NCI-H1105 treated with DMSO at 0.1 percent for 48 hours (cell line): ENCODE measurements around the gene CACNG8.
"Not testable (repeated sequence)": the region's sequence is repeated elsewhere in the genome, so short reads cannot be mapped to it uniquely, and the experiment has no call there.

Experiments
- DNase-seq: peaks from one replicate; lab custom pipeline; 2025; lab: John Stamatoyannopoulos, UW

CACNG8 gene

DNA sequence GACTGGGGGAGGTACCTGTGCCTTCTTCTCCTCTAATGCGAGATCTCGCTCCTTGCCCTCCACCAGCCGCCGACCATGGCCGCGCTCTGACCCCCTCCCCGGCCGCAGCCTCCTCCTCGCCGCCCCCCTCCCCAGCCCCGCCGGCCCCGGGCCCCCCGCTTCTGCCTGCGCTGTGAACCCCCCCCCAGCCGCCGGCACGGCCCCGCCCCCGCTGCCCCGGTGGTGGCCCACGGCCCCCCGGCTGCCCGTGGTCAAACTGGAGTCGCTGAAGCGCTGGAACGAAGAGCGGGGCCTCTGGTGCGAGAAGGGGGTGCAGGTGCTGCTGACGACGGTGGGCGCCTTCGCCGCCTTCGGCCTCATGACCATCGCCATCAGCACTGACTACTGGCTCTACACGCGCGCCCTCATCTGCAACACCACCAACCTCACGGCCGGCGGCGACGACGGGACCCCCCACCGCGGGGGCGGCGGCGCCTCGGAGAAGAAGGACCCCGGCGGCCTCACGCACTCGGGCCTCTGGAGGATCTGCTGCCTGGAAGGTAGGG lies at the start of gene CACNG8:
CACNG8 (plus strand) TSS at position 51 of the 545 bp plus-strand sequence.
- DNase-seq, result no peak

DNA sequence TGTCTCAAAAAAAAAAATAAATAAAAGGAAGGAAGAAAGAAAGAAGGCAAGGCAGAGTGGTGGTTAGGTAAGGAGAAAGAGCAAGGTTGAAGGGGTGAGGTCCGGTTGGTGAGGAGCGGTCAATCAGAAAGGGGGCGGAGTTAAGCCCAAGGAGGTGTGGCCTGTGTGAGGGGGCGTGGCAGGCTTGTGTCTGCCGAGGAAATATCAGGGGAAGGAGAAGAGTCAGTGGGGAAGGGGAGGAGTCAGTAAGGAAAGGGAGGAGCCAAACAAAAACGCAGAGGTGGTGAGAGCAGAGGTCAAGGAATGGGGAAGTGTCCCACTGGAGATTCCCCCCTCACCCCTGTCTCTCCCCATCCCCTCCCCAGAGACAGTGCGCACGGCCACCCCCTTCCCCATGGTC lies 47.7 kb upstream of the CACNG8 start:
- no peak for DNase-seq

DNA sequence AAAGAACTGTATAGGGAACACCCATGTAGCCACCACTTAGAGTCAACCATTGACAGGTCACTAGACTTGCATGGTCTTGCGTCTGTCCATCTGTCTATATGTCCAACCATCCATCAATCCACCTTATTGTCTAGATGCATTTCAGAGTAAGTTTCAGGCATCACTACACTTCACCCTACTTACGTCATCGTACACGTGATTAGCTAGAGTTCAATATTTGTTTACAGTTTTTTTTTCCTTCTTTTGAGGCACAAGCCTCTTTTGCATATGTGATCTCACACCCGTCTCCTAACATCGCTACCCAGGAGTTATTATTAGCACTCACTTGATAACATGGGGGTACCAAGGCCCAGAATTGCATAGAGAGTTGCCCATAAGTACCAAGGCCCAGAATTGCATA lies 46.7 kb upstream of the CACNG8 start:
- DNase-seq, result no peak

DNA sequence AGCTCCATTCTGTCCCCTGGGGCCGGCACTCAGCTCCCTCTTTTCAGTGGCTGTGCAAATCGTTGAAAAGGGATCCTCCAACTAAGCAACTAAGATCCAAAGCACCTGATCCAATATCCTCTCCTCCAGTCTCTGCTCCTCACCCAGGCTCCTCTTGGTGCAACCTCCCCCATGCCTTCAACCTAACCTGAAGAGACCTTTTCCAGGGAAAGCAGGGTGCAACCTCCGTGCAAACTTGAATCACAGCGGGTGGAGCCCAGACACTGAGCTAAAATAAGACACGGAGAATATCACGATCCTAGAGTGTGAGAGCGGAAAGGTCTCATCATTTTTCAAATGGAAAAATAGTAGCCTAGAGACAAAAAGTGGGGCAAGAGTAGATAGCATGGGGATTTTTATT lies 45.4 kb upstream of the CACNG8 start:
- DNase-seq, result no peak

DNA sequence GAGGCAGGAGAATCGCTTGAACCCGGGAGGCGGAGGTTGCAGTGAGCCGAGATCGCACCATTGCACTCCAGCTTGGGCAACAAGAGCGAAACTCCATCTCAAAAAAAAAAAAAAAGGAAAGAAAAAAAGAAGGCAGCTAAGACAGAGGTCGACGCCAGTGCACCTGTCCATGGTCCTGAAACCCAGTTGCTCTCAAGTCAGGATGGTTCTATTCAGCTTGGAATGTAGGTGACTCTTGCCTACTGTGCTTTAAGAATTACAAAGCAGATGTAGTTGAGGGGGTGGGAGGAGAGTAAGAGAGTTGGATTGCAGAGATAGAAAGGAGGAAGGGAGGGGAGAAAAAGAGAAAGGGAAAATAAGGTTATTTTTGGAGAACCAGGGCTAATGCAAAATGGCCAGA lies 35.0 kb upstream of the CACNG8 start:
- DNase-seq, result no peak

DNA sequence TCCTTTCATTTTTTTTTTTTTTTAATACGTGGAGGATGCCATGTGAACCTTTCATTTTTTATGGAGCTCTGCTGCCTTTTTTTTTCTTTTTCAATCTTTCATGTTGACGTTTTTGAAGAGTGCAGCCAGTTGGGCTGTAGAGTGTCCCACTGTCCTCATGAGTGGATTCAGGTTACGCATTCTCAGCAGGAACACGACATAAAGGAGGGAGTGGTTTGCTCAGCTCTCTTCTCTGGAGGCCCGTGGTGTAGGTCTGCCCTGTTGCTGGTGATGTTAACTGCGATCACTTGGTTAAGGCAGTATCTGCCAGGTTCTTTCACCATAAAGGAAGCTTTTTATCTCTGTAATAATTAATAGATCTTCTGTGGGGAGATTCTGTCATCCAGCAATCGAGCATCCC lies 26.7 kb upstream of the CACNG8 start:
- DNase-seq, result no peak

DNA sequence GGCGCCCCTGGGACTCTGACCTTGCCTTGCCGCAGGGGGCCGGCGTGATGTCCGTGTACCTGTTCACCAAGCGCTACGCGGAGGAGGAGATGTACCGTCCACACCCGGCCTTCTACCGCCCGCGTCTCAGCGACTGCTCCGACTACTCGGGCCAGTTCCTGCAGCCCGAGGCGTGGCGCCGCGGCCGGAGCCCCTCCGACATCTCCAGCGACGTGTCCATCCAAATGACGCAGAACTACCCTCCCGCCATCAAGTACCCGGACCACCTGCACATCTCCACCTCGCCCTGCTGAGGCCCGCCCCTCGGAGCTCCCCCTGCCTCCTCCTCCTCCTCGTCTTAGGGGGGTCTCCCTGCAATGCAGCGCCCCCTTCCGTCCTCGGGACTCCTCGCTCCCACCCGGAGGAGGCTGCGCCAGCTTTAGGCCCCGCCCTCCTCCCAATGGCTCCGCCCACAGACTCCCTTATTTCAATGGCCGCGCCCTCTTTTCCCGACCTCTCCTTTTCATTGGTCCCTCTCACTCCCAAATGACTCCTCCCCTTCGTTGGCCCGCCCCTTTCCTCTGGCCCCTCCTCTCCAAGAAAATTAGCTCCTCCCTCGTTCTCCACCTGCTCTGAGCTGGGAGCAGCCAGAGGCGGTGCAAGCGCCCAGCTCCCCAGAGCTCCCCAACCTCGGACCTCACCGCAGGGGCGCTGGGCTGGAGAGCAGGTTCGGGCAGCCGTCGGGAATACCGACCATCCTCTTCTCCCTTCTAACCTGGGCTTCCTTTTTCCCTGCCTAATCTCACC lies 20.5 kb upstream of the CACNG8 start:
- no peak for DNase-seq

DNA sequence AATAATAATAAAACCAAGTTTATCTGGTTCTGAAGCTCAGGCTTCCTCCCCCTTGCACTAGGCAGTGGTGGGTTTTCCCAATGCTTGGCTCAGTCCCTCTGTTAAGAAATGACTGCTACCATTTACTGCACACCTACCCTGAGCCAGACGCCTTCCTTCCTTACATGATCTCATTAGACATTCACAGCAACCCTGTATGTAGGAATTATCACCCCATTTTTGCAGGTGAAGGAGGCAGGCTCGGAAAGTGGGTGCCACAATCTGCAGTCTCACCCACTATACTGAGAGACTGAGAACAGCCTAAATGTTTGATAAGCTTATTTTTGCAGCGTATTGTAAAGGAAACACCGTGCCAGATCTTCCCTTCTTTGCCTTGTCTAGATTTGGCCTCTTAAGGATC lies 18.3 kb upstream of the CACNG8 start:
- no peak for DNase-seq

DNA sequence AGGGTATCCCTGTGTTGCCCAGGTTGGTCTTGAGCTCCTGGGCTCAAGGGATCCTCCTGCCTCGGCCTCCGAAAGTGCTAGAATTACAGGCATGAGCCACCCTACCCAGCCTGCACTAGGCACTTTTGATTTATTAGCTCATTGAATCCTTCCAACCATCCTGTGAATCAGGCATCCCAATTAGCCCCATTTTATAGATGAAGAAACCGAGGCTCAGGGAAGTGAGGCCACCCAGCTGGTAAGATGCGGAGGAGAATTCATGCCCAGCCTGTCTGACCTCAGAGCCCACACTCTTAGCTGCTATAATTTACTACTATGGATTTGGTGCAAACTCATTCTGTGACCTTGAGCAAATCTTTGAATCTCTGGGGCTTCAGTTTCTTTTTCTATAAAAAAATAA lies 17.8 kb upstream of the CACNG8 start:
- DNase-seq, result no peak

DNA sequence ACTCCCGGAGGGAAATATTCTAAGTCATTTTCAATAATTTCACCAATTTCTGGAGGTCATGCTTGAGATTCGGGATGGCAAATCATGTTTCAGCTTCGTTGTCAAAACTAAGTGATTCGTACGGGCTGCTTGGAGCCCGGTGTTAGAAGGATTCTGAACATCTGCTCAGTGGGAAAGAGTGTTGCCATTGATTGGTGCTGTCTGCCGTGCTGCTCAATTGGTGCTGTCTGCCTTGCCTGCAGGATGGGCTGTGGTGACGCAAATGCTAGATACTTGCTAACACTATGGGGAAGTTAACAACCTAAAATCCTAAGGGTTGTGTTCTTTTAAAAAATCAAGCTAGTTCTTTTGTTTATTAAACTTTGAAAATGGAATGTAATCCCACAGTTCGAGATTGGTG lies 17.3 kb upstream of the CACNG8 start:
- no peak for DNase-seq

DNA sequence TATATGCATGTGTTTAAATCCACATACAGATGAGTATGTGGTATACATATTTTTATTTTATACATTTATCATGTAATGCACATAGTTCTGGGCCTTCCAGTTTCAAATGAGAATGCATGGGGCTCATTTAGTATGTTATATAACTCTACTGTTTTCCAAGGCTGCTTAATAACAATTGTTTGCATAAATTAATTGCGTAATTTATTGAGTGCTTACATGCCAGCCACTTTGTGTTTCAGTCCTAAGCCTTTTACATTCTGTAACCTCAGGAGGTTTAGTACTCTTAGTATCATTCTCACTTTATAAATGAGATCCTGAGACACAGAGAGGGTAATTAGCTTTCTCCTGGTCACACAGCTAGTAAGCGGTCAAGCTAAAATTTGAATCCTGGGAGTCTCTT lies 16.7 kb upstream of the CACNG8 start:
- no peak for DNase-seq

DNA sequence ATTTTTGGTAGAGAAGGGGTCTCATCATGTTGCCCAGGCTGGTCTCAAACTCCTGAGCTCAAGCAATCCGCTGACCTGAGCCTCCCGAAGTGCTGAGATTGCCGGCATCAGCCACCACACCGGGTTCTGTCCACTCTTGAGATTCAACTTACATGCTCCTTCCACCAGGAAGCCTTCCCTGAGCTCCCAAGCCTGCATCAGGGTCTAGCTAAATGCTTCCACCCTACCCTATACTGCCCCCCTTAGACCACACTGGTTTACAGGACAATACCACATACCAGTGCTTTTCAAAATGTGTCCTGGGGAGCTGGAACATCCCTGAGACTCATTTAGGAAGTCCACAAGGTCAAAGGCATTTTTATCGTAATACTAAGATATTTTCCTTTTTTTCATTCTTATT lies 15.1 kb upstream of the CACNG8 start:
- no peak for DNase-seq

DNA sequence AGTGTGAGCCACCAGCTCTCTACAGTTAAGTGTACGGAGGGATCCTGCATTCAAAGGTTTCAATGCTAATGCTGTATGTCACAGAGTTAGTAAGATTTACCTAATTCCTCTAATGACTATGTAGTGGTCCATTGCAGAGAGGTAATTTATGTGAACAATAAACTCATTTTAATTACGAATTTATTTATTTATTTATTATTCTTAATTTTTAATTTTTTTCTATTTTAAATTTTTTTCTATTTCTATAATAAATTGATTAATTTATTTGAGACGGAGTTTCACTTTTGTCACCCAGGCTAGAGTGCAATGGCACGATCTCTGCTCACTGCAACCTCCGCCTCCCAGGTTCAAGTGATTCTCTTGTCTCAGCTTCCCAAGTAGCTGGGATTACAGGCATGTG lies 14.1 kb upstream of the CACNG8 start:
- DNase-seq, result not testable (repeated sequence)

DNA sequence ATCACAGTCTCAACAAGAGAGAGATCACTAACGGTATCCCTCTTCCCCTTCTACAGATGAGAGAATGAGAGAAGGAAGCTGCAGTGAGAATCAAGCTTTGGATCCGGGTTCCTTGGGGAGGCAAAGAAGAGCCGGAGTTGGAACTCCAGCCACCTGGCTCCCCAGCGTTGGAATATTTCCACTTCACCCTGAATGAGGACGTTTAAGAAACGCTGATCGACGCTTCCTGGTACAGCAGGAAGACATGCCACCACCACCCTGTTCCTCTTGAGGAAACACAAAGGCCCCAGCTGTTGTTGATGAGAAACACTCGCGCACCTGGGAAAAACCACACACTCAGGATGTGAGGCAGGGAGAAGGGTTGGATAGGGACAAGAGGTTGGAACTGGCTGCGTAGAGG lies 11.3 kb upstream of the CACNG8 start:
- DNase-seq, result no peak

DNA sequence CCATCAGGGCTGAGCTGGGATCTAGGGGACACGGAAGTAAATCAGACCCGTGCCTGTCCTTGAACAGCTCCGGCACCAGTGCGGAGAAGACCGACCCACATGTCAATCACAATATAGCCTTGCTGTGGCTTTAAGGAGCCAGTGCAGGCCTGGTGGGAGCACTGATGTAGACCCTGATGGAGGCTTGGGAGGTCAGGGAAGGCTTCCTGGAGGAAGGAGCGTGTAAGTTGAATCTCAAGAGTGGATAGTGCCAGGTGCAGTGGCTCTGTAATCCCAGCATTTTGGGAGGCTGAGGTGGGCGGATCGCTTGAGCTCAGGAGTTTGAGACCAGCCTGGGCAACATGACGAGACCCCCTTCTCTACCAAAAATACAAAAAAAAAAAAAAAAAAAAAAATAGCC lies 10.8 kb upstream of the CACNG8 start:
- no peak for DNase-seq

DNA sequence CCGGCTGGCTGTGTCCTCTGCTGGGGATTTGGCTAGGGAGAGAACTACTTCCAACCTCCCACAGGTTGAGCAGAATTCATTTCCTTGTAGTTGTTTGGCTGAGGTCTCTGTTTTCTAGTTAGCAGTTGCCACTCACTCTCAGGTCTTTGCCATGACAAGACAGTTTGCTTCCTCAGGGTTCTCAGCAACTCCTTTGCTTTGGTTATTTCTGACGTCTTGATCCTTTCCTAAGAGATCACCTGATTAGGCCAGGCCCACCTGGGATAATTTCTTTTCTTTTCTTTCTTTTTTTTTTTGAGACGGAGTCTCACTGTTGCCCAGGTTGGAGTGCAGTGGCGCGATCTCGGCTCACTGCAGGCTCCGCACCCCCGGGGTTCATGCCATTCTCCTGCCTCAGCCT lies 9.4 kb upstream of the CACNG8 start:
- no peak for DNase-seq

DNA sequence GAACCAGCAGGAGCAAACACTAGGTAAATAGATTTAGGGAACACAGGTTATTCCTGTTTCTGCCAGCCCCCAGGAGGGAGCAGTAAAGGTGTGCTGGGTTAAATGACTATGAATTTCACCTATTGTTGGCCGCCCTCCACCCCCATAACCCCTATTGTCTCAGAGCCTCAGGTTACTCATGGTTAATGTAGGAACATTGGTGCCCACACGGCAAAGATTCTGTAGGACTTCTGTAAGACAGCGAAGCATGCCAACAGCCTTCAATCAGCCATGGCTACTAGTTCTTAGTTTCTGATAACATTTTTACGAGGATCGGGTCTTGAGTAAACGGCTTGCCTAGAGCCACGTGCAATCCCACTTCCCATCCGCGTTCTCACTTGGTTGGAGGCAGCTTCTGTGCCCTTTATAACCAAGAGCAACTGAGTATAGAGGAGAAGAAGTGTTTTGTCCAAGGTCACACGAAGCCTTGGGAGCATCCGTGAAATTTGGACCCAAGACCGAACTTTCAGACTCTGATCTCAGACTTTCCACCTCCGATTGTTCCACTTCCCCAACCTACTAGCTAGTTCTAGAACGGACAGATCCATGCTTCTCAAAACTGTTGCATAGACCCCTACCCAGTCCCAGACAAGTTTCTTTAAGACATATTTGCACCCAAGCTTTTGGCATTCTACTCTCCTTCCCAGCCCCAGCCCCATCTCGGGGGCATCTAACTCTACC lies 5.1 kb upstream of the CACNG8 start:
- DNase-seq, result no peak

DNA sequence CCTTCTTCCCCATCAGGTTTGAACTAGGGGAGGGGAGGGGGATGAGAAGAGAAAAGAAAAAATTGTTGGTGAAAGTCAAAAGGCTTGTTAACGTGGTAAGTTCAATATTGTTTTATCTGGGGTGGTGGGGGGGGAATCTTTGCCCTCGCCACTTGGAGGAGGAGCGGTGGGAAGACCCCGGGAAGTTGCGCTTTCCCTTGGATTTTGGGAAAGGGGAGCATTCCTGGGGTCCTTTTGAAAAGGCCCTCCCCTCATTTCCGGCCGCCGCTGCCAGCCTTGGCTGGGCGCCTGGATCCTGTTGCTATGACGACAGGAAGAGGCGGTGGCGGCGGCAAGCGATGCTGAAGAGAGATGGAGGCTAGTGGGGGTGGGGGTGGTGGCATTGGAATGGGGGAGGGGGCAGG lies 4.6 kb upstream of the CACNG8 start:
- peak; percentile 20 for DNase-seq

DNA sequence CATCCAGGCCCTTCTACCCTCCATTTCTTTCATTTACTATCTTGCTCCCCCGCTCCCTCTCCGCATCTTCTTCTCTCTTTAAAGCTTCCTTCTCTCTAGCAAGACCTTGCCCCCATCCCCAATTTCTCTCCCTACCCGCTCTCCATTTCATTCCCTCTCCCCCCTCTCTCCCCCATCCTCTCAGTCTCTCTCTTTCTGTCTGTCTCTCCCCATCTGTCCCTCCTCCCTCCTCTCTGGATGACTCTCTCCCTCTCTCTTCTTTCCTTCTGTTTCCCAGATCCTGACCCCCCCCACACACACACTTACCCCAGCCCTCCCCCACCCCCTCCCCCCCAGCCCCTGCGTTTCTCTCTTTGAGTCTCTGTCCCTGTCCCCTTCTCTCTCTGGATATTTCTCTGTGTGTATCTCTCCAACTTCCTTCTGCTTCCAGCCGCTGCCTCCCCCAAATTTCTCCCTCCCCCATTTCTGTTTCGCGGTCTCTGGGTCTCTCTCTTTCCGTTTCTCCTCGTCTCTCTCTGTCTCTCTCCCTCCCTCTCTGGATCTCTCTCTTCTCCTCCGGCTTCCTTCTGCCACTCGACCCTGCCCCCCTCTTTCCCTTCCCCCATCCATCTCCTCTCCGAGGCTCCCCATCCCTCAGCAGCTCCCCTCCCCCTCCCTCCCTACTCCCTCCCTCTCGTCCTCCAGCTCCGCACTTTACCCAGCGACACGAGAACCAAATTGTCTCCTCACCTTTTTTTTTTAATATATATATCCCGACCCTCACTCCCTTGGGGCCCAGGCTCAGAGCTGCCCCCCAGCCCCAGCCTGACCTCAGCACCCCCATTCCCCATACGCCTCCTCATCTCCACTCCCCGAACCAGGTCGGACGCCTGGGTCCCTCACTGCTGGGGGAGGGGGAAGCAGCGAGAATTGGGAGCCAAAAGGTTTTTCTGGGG lies 3.6 kb upstream of the CACNG8 start:
- DNase-seq, result no peak

DNA sequence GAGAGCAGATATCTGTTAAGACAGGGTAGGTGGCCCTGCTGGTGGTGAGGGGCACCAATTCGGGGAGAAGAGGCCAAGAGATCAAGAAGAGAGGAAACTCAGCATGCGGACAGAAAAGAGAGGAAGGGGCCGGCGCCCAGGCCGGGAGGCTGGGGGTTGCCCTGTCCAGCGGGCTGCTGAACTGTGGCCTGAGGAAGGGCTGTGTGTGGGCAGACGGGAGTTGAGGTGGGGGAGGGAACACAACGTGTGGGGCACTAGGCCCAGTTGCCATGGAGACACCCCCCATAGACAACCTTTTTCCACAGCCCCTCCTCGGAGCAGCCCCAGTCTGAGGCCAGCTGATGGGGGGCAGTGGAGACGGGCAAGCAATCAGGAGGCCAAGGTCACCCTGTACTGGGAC lies 2.5 kb upstream of the CACNG8 start:
- DNase-seq, result no peak

DNA sequence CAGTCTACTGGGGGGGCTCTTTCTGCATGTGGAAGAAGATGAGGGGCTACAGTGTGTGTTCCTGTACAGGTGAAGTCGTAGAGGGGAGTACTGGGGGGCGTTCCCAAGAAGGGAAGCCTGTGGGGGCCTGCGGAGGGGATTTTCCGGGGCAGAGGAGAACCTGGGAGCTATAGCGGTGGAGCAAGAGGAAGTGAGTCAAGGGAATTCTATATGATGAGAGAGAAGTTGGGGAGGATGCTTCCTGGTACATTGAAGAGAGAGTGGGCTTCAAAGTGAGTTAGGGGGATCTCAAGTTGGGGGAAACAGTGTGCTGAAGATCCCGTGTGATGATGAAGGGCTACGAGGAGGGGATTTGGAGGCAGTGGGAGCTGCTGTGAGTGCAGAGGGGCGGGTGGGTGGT lies 1.9 kb upstream of the CACNG8 start:
- no peak for DNase-seq
